ENCODE results near the gene PARP11.
A peak's percentile ranks its signal among the peaks of the same experiment; 100 is the strongest.

The PARP11 gene

GRCh38 chr12:3835914-3836313 is 37.3 kb downstream of the PARP11 start:
- no peak overlapping the region for H3K27ac ChIP-seq
- TF ChIP-seq CTCF (conservative IDR thresholded peaks at IDR 0.05) = no peak

GRCh38 chr12:3834774-3835173 is 38.4 kb downstream of the PARP11 start:
- H3K27ac ChIP-seq = no peak overlapping the region
- TF ChIP-seq CTCF (conservative IDR thresholded peaks at IDR 0.05) = no peak

GRCh38 chr12:3833670-3834310 is 39.4 kb downstream of the PARP11 start:
- TF ChIP-seq CTCF (conservative IDR thresholded peaks at IDR 0.05) = no peak
- H3K27ac ChIP-seq = no peak overlapping the region

- TF ChIP-seq CTCF (conservative IDR thresholded peaks at IDR 0.05) = no peak
- no peak overlapping the region for H3K27ac ChIP-seq
These were observed 40.5 kb downstream of the PARP11 start for GRCh38 chr12:3832738-3833137.

GRCh38 chr12:3828888-3829287 is 44.3 kb downstream of the PARP11 start:
- H3K27ac ChIP-seq = no peak overlapping the region
- no peak for TF ChIP-seq CTCF (conservative IDR thresholded peaks at IDR 0.05)

- no peak overlapping the region for H3K27ac ChIP-seq
- TF ChIP-seq CTCF (conservative IDR thresholded peaks at IDR 0.05) = no peak
These were observed 45.7 kb downstream of the PARP11 start for GRCh38 chr12:3827301-3828000.

- TF ChIP-seq CTCF (conservative IDR thresholded peaks at IDR 0.05) = no peak
- peak overlapping the region; percentile 65 for H3K27ac ChIP-seq
These were observed 51.8 kb downstream of the PARP11 start for GRCh38 chr12:3821441-3821840.
